NOMO-1 (cell line): Measurements from ENCODE around the gene RAD51B.
"Not testable (repeated sequence)": the region's sequence is repeated elsewhere in the genome, so short reads cannot be mapped to it uniquely, and the experiment has no call there.

Experiments
- DNase-seq, 2 experiments: peaks; one replicate each; lab custom pipeline; 2025; ENCODE audit not compliant: unreplicated experiment in 2 of 2; lab: John Stamatoyannopoulos, UW

RAD51B gene

DNA sequence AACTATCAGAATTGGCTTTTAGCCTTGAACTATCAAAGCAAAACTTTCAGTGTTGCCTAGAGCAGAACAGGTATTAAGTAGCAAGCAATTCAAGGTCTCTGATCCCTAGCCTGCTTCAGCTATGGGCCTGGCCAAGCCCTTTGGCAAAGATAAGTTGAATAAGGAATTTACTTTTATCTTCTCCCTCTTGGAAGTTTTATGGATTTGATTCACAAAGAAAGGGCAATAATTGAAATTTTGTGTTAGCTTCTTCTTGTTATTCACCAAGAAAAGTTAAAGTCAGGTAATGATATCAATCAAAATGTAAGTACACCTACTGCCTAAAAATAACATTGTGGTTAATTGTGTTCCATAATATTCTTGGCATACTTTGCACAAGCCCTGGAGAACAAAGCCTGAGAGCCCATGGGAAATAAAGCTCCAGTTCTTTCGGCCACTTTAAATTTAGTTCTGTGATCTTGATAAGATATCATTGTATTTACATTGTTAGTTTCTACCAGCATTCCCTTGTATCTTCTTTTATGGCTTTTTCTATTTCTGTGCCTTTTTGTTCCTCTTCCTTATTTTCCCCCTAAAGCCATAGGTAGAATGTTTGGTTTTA, 158.0 kb downstream of the RAD51B start:
- DNase-seq = no peak

DNA sequence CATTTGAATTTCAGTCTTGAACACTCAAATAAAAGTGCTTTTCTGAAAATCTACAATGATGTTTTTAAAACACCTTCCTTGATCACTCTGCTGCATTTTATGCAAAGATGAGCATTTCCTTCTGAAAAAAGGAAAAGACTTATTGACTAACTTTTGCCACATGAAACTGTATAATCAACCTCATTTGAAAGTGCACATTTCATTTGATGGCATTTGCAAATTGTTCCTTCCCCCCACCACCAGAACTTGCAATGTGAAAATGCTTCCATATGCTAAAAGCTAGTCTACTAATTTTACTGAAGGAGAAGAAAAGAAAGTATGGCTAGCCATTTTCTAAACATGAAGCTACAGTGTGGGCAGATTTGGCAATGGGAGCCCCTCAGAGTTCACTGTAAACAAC, 159.2 kb downstream of the RAD51B start:
- DNase-seq = no peak

DNA sequence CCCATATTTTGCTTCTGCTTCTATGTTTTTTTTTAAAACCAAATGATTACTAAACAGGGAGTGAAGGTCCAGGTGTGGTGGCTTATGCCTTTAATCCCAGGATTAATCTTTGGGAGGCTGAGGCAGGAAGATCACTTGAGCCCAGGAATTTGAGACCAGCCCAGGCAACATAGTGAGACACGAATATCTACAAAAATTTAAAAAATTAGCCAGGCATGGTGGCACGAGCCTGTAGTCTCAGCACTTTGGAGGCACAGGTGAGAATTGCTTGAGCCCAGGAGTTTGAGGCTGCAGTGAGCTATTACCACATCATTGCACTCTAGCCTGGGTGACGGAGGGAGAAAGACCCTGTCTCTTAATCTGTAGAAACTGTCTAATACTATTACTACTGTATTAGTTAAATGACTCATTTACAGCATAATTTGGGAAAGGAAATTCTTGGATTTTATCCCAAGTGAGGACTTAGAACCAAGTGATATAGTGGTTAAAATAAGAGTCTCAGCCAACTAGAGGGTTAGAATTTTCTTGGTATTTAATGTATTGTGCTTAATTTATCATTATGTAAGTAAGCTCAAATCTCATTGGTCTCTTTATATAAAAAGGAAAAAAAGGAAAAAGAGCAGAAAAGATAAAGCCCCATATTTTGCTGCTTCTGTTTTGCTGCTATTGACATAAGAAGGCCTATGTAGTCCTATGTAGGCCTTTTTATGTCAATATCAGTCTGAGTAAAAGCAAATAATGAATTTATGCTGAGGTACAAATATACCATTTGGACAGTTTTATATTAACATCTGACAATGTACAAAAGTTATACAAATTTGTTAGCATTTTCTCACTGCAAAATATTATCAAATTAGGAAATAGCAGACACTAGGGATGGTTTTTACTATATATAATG, 163.4 kb downstream of the RAD51B start:
- DNase-seq = no peak

DNA sequence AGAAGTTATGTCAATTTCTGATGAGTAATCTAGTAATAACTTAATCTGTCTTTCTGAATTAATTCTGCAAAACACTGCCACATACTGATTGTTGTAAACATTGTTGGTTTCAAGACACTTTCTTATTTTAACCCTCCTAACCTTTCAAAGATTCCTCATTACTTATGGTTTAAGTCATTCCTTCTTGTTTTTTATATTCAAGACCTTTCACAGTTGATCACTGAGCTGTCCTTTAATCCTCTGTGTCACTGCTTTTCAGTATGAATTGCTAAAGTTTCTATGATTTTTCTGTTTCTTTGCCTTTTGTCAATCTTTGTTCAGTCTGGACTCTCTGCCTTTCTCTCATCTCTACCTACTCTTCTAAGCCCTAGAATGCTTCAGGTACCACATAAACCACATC, 164.7 kb downstream of the RAD51B start:
- DNase-seq = no peak

DNA sequence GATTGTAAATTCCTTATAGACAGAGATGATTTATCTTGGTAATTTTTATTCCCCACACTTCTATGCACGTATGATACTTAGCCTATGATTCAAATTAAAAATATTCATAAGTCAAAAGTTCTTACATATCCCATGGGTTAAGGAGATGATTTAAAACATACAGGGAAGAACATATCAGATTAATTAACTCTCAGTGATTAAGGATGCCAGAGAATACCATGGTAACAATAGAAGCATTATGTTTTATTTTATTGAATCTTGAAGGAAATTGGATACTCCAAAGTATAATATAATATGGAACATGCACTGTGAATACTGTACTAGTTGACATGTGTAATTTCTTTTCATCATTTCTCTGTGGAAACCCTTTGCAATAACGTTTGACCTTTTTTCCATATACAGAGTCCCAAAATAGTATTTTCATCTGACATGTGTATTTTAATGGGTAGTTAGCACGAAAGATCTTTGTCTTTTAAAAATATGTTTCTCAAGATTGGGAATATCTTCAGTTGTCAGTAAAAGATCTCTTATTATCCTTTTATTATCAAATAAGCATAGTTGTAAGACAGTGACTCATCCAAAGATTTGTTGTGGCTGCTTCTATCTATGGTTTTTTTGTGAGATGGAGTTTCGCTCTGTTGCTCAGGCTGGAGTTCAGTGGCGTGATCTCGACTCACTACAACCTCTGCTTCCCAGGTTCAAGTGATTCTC, 166.7 kb downstream of the RAD51B start:
- DNase-seq = no peak

DNA sequence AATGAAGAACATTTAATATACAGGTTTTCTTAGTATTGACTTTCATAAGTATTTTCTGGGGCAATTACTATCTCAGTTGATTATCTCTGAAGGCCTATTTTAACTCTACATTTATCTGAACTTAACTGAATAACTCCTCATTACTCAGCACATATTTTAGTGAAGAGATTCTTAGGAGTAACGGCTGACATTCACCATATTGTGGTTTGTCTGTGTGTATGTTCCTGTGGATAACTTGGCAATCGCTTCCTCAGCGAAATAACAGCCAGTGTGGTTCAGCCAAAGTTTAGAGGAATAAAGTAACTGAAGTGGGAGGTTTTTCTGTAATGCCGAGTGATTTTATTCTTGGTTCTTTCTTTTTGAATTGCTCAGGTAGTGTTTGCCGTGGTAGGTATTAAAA, 168.0 kb downstream of the RAD51B start:
- no peak for DNase-seq

DNA sequence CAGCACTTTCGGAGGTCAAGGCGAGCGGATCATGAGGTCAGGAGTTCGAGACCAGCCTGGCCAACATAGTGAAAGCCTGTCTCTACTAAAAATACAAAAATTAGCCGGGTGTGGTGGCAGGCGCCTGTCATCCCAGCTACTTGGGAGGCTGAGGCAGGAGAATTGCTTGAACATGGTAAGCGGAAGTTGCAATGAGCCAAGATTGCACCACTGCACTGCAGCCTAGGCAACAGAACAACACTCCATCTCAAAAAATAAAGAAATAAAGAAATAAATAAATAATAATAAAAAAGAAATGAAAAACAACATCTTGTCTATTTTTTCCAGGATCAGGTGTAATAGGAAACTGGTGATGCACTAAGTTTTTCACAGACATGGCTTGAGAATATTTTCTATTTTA, 168.6 kb downstream of the RAD51B start:
- DNase-seq = not testable (repeated sequence)

DNA sequence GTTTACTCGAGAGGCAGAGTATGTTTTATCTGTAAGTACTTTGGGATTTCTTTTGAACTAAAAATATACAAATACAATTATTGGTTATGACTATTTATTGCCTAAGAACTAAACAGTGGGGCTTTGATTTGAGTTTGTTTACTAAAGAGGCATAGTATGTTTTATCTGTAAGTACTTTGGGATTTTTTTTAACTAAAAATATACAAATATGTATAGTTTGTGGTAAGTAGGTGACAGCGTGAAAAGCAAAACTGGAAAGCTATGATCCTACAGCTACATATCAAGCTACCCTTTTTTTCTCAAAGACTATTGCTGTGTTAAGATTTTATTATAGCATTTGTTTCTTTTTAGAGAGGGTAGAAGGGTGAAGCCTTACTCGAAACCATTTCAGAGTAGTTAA, 171.0 kb downstream of the RAD51B start:
- no peak for DNase-seq

DNA sequence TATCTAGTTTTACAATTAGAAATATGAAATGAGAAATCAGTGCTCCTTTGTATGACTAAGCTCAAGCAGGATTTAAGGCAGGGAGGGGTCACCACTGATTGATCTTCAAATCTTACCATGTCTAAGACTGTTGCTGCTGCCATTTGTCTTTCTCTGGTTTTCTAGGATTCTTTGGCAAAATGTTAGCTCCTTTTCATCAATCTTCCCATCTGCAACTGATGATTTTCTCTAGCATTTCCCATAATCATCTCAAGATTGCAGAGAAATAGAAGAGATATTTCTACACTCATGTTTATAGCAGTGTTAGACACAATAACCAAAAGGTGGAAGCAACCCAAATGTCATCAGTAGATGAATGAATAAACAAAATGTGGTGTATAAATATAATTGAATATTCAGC, 175.0 kb downstream of the RAD51B start:
- no peak for DNase-seq

DNA sequence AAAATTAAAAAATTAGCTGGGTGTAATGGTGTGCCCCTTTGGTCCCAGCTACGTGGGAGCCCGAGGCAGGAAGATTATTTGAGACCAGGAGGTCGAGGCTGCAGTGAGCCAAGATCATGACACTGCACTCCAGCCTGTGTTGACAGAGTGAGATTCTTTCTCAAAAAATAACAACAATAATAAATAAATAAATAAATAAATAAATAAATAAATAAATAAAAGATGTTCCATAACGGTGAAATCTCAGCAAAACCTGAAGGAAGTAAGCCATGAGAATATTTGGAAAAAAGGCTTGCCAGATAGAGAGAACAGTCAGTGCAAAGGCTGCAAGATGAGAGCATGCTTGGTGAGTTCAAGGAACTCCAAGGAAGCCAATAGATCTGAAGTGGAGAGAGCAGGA, 176.7 kb downstream of the RAD51B start:
- DNase-seq = no peak

DNA sequence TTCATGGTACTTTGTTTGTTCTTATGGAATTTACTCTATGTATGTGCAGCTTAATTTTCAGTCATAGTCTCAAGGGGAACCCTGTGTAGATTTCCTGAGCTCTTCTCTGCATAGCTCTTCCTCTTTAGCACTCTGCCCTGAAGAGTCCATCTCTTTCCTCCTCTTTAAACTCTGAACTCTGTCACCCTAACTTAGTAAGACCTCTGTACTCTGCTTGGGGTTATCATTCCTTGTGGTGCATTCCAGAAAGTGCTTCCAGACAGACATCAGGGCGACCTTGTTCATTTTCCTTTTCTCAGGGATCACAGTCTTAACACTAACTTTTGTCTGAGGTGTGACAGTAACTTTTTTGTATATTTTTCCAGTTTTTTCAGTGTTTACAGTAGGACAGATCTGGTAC, 179.3 kb downstream of the RAD51B start:
- DNase-seq = no peak

DNA sequence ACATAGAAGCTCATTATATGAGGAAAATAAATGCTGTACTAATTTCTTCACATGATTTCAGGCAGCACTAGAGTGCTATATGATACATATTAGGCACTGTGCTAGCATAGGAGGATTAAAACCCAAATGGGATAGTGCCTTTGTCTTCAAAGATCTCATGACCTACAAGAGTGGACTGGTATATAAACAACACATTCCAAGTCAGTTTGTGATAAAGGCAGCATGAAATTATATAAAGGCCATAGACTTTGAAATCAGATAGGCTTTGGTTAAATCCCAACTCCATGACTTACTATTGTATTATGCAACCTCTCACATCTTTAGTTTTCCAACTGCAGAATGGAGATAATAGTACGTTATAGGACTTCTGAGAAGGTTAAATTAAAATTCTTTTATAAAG, 179.7 kb downstream of the RAD51B start:
- no peak for DNase-seq

DNA sequence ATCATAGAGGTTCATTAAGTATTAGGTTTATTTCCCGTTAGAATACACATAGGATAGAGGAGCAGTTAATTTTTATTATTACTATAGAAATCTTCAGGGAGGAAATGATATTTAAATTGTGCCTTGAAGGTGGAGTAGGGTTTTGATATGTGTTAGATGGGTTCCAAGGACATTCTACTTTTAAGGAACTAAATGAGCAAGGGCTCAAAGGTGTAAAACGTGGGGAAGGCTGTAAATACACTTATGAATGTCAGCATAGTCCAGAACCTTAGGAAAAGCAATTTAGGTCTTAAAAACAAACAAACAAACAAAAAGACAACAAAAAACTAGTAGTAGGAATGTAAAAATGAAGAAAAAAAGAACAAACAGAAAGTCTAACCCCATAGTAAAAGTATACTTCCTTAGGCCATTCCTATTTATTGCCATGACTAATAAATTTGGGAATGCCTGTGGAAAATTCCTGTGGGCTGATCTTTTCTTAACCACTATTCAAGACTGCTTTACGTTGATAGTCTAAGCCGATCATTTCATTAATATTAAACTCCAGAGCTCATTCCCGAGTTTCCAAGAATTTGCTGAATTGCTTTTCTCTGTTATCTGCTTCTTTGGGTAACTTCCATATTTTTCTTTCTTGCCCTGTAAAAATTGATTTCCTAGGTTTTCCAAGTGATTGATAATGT, 180.3 kb downstream of the RAD51B start:
- DNase-seq = no peak

DNA sequence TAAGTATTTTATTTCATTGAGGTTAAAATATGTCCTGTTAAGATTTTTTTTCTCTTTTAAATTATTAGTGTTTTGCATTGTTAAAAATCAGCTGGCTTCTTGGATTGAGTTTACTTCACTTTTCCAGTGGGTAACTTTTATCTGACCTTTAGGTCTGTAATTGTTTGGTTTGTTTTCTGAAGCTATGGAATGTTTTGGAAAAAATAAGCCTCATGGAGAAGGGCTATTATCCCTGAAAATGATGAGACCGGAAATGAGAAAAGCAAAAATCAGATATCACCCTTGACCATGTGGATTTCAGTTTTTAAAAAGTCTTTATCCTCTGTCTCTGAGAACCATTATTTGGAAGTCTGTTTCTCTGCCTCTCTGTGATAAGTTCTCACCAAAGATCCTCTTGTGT, 180.9 kb downstream of the RAD51B start:
- no peak for DNase-seq

DNA sequence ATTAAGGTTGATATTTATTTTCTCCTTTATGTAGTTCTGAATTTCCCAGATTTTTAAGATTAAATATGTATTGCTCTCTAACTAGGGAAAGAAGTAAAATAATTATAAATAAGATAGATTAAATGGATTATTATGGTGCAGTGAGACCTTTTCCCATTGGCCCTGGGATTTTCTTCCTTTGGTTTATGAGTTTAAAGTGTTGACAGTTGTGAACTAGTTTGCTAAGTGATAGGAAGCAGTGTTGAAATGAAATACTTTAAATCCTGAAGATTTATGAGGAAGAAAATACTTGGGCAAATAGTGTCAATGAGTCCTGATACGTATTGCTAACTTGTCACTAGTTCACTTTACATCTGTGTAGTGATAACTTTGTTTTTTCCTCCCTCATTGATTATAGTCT, 188.9 kb downstream of the RAD51B start:
- no peak for DNase-seq

DNA sequence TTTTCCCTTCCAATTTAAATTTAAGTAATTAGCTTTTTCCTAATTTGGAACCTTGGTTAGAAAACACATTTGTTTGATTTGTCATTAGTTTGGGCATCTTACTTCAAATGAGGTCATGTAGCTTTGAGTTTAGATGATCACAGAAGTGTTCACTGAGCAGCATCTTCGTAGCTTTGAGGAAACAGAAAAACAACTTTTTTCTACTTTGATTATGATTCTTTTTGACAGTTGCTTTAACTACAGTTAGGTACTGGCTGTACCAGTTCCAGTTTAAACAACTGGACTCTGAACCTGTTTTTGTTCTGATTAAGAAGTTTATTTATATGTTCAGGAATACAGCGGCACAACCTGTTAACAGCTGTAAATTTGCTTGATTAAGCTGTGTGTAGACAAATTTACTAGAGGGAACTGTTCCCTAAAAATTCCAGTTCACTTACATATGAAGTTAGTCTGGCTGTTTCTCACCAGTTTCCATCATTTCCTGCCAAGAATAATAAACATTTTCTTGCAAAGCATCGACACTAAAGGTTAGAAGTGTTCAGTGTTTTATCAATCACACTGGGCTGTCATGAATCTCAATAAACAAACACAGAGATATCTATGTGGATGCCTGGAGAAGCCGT, 191.9 kb downstream of the RAD51B start:
- DNase-seq = no peak

DNA sequence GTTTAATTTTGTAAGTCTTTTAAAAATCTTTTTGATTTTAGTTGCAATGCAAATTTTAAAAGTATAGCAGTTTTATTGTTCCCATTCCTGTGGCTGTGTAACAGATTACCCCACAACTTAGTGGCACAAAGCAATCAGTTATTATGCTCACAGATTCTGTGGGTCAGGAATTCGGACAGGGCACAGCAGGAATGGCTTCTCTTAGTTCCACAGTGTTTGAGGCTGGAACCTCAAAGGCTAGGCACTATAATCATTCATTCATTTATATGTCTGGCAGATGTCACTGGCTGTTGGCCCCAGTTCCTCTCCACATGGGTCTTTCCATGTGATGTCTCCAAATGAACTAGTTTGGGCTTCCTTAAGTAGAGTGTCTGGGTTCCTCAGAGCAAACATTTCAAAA, 193.3 kb downstream of the RAD51B start:
- no peak for DNase-seq

DNA sequence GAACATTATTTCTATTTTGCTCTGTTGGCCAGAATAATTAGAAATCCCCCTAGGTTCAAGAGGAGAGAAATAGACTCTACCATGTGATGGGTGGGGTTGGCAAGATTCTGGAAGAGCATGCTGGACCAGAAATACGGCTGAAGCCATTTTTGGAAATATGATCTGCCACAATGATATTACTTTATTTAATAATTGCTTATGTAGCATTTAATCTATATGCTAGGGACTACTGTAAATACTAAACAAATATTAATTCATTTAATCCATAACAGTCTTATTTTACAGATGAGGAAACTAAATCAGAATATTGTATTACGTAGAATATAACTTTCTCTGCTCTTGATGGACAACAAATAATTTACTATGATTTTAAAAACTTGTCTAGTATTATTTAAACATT, 193.7 kb downstream of the RAD51B start:
- DNase-seq = no peak

DNA sequence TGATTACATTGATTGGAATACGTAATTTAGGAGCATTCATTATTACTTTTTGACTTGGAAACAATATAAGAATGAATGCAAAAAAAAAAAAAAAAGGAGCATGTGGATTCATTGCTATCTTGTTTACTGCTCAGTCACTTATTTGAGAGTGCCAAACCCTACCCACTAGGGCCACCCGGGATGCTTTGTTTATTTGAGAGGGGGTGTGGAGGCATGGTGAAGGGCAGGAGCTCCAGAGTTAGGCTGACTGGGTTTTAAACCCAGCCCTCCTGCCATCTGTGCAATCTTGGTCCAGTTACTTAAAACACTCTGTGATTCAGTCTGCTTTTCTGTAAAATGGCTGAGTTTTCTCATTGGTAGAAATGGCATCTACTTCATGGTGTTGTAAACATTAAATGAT, 195.2 kb downstream of the RAD51B start:
- no peak for DNase-seq

DNA sequence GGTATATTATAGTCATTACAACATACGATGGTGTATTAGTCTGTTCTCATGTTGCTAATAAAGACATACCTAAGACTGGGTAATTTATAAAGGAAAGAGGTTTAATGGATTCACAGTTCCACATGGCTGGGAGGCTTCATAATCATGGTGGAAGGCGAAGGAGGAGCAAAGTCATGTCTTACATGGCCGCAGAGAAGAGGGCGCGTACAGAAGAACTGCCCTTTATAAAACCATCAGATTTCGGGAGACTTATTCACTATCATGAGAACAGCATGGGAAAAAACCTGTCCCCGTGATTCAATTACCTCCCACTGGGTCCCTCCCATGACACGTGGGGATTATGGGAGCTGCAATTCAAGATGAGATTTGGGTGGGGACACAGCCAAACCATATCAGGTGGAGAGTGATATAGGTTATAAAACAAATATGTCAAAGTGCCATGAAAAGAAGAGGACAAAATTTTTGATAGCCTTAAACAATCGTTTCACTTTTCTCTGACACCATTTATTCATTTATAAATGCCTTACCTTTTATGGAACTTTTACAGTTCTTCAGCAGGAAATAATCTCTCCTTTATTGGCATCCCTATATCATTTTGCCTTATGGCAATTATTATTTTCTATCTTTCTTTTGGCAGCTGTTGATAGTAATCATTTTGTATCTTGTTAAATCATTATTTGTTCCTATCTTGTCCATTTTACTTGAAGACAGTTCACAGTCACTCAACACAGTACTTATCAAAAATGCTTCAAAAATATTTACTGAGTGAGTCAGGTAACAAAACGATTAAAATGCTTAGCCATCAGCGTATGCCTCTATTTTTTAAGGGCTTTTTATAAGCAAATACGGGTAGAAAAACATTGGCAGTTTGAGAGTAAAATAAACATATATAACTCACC, 196.0 kb downstream of the RAD51B start:
- DNase-seq = no peak
